Fibroblast of pulmonary artery (primary cell): ENCODE measurements around the gene CHTF18.

Experiments used
- DNase-seq: peaks from one replicate; pipeline ENCODE4 v3.0.0-alpha.2; 2010; ENCODE audit warnings: low read depth
- H3K4me3 ChIP-seq: replicated peaks from 2 replicates; pipeline ENCODE4 v1.5.1; 2011; ENCODE audit warnings: low read depth, mild to moderate bottlenecking, control low read depth, low read length, moderate library complexity
- CTCF ChIP-seq: IDR thresholded peaks from 2 replicates; pipeline ENCODE4 v1.5.1; 2011; ENCODE audit warnings: mild to moderate bottlenecking, control low read depth, low read length, inconsistent platforms; ENCODE audit errors: missing control alignments

CHTF18 gene

GRCh38 chr16:843771-844170 lies 55.4 kb downstream of the CHTF18 start:
- TF ChIP-seq CTCF, result no peak
- DNase-seq, result no peak
- no peak overlapping the region for H3K4me3 ChIP-seq

GRCh38 chr16:844638-845350 lies 56.4 kb downstream of the CHTF18 start:
- no peak overlapping the region for H3K4me3 ChIP-seq
- DNase-seq, result no peak
- TF ChIP-seq CTCF, result no peak

- TF ChIP-seq CTCF, result no peak
- no peak overlapping the region for H3K4me3 ChIP-seq
- no peak for DNase-seq
Measured at GRCh38 chr16:845351-845745, 56.9 kb downstream of the CHTF18 start.

- H3K4me3 ChIP-seq, result no peak overlapping the region
- no peak for DNase-seq
- no peak for TF ChIP-seq CTCF
Measured at GRCh38 chr16:847151-847550, 58.7 kb downstream of the CHTF18 start.
